Measurements from ENCODE around the gene ZNF777. TPM values are rescaled to one million over a fixed set of nuclear protein-coding genes. Genes with fewer than 3 reads are reported as not detected.
"Not testable (repeated sequence)": the region's sequence is repeated elsewhere in the genome, so short reads cannot be mapped to it uniquely, and the experiment has no call there.

Gene ZNF777
- total and polyA plus RNA-seq, 2 experiments from 2014 or later: 2.1 to 9.7 TPM

- Histone ChIP-seq H3K9me3 (ENCODE audit: low read depth) (no peaks in the 10 kb centered on the region), H3K4me1 (ENCODE audit: insufficient read depth) (no peaks in the 10 kb centered on the region), H4K20me1 (ENCODE audit: insufficient read depth) (no peaks in the 10 kb centered on the region), H3K27me3 (replicated peaks; ENCODE audit: insufficient read depth) (no peaks in the 10 kb centered on the region), H2AFZ (no peak overlapping the region), H3K9me2 (ENCODE audit: insufficient read depth) (no peaks in the 10 kb centered on the region), H3K4me2 (ENCODE audit: unreplicated experiment) (no peak overlapping the region), H3K79me2 (ENCODE audit: insufficient read depth) (no peaks in the 10 kb centered on the region), H3K27ac (no peak overlapping the region), H3K4me3 (no peak overlapping the region), H3K9ac (no peak overlapping the region), H3K36me3 (ENCODE audit: low read depth) (no peaks in the 10 kb centered on the region), H3F3A (ENCODE audit: insufficient read depth) (peaks cover 9% of the 10 kb centered on the region)
- TF ChIP-seq EZH2phosphoT487 (IDR thresholded peaks at IDR 0.05; ENCODE audit: insufficient read depth, low read depth): no peak
- no peak for DNase-seq
- 35 to 59% methylated on average over 3 of the region's 3 CpGs for WGBS, 2 experiments (ENCODE audit: low coverage in 1 of 2, low lambda C conversion rate in 2 of 2, missing lambda C conversion rate in 2 of 2)
- in situ Hi-C loops (cut with MboI): no loop called here
Observed at GRCh38 chr7:149420006-149420405, 40.9 kb downstream of the ZNF777 start.

DNA sequence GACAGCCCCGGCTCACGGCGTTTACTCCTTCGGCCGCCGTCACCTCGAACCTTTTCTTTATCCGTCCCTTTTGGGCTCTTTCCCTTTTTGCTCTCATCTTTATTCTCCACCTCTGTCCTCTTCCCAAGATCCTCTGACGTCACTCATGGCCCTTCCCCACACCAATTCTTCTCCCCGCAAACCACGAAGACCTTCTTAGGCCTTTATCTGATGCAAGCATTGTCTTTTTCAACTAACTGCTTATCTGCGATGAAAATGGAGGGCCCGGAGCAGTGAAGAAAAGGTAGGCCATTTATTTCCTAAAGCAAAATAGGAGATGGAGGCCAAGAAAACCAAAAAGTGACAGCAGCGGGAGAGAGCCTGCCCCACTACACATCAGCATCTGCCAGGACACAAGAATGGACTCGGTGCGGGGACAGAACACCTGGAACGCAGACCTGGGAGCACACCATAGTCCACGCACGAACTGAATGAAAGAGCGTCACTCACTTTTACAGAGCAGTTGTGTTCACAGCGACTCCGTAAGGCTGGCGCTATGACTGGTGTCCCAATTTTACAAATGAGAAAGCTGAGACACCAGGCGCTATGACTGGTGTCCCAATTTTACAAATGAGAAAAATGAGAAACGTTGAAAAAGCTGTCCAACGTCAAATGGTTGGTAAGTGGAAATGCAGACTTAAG lies 45.3 kb downstream of the ZNF777 start:
- H3K27me3 ChIP-seq (replicated peaks; ENCODE audit: insufficient read depth): no peaks in the 10 kb centered on the region
- H3F3A ChIP-seq (ENCODE audit: insufficient read depth): peaks cover 5% of the 10 kb centered on the region; the same call in 1 of the 2 replicates
- H2AFZ ChIP-seq: peak overlapping the region; percentile 65
- H4K20me1 ChIP-seq (ENCODE audit: insufficient read depth): no peaks in the 10 kb centered on the region
- H3K4me3 ChIP-seq: peak overlapping the region; percentile 18; the same call in 1 of the 2 replicates
- WGBS, 2 experiments (ENCODE audit: low coverage in 1 of 2, low lambda C conversion rate in 2 of 2, missing lambda C conversion rate in 2 of 2): 47 to 49% methylated on average over 26 of the region's 26 CpGs
- H3K9me2 ChIP-seq (ENCODE audit: insufficient read depth): no peaks in the 10 kb centered on the region
- DNase-seq: no peak
- H3K36me3 ChIP-seq (ENCODE audit: low read depth): no peaks in the 10 kb centered on the region
- no peak for TF ChIP-seq EZH2 (IDR thresholded peaks at IDR 0.05; ENCODE audit: insufficient read depth, poor library complexity, severe bottlenecking)
- no peak for TF ChIP-seq EZH2phosphoT487 (IDR thresholded peaks at IDR 0.05; ENCODE audit: insufficient read depth, low read depth)
- H3K9me3 ChIP-seq (ENCODE audit: low read depth): no peaks in the 10 kb centered on the region
- H3K4me2 ChIP-seq (ENCODE audit: unreplicated experiment): peak overlapping the region; percentile 68
- no peak overlapping the region for H3K9ac ChIP-seq
- peaks cover 5% of the 10 kb centered on the region for H3K4me1 ChIP-seq (ENCODE audit: insufficient read depth)
- no peak overlapping the region for H3K27ac ChIP-seq
- in situ Hi-C loops (cut with MboI): no loop called here
- H3K79me2 ChIP-seq (ENCODE audit: insufficient read depth): no peaks in the 10 kb centered on the region

DNA sequence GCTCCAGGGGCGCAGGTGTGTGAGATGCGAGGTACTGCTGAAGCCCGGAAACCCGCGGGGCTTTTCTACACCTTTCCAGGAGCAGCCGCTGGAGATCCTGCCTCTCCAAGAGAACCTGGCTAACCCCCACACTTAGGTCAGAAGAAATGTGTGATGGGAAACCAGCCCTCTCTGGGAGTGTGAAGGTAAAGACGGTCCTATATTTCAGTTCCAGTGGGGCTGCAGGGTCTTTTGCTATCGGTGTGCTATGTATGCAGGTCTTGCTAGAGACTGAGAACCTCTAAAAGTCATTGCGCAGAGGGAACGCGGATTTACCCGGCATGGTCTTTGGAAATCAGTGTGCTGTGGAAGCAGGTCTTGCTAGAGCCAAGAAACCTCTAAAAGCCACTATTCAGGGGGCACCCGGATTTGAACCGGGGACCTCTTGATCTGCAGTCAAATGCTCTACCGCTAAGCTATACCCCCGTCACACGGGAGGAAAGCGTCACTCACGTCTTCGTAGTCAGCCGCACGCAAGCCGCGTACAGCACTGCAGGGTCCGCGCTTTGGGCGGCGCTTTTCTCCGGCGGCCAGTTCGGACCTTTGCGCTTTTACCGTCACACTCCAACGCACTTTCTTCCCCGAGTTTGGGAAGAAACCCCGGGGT lies 46.0 kb downstream of the ZNF777 start:
- Histone ChIP-seq H3K9me3 (ENCODE audit: low read depth) (no peaks in the 10 kb centered on the region), H3K9me2 (ENCODE audit: insufficient read depth) (no peaks in the 10 kb centered on the region), H3K27me3 (replicated peaks; ENCODE audit: insufficient read depth) (no peaks in the 10 kb centered on the region), H3K36me3 (ENCODE audit: low read depth) (no peaks in the 10 kb centered on the region), H3K4me2 (ENCODE audit: unreplicated experiment) (peak overlapping the region; percentile 68), H3K9ac (no peak overlapping the region), H4K20me1 (ENCODE audit: insufficient read depth) (no peaks in the 10 kb centered on the region), H3K79me2 (ENCODE audit: insufficient read depth) (no peaks in the 10 kb centered on the region), H2AFZ (peak overlapping the region; percentile 65), H3F3A (ENCODE audit: insufficient read depth) (peaks cover 5% of the 10 kb centered on the region; the same call in 1 of the 2 replicates), H3K4me3 (peak overlapping the region; percentile 18; the same call in 1 of the 2 replicates), H3K4me1 (ENCODE audit: insufficient read depth) (peaks cover 5% of the 10 kb centered on the region), H3K27ac (no peak overlapping the region)
- WGBS, 2 experiments (ENCODE audit: low coverage in 1 of 2, low lambda C conversion rate in 2 of 2, missing lambda C conversion rate in 2 of 2): 3 to 4% methylated on average over 36 of the region's 36 CpGs
- in situ Hi-C loops (cut with MboI): no loop called here
- TF ChIP-seq EZH2 (IDR thresholded peaks at IDR 0.05; ENCODE audit: insufficient read depth, poor library complexity, severe bottlenecking) (no peak), EZH2phosphoT487 (IDR thresholded peaks at IDR 0.05; ENCODE audit: insufficient read depth, low read depth) (no peak)
- peak; percentile 55 for DNase-seq

- Histone ChIP-seq H3K4me3 (no peak overlapping the region), H3K4me1 (ENCODE audit: insufficient read depth) (peaks cover 5% of the 10 kb centered on the region), H3K27me3 (replicated peaks; ENCODE audit: insufficient read depth) (no peaks in the 10 kb centered on the region), H2AFZ (peak overlapping the region; percentile 65; the same call in 1 of the 2 replicates), H3F3A (ENCODE audit: insufficient read depth) (peaks cover 5% of the 10 kb centered on the region; the same call in 1 of the 2 replicates), H3K4me2 (ENCODE audit: unreplicated experiment) (peak overlapping the region; percentile 68), H4K20me1 (ENCODE audit: insufficient read depth) (no peaks in the 10 kb centered on the region), H3K9me2 (ENCODE audit: insufficient read depth) (no peaks in the 10 kb centered on the region), H3K9ac (no peak overlapping the region), H3K9me3 (ENCODE audit: low read depth) (no peaks in the 10 kb centered on the region), H3K27ac (no peak overlapping the region), H3K36me3 (ENCODE audit: low read depth) (no peaks in the 10 kb centered on the region), H3K79me2 (ENCODE audit: insufficient read depth) (no peaks in the 10 kb centered on the region)
- WGBS, 2 experiments (ENCODE audit: low coverage in 1 of 2, low lambda C conversion rate in 2 of 2, missing lambda C conversion rate in 2 of 2): 61 to 64% methylated on average over 5 of the region's 5 CpGs
- no peak for TF ChIP-seq EZH2 (IDR thresholded peaks at IDR 0.05; ENCODE audit: insufficient read depth, poor library complexity, severe bottlenecking)
- TF ChIP-seq EZH2phosphoT487 (IDR thresholded peaks at IDR 0.05; ENCODE audit: insufficient read depth, low read depth): no peak
- in situ Hi-C loops (cut with MboI): no loop called here
- DNase-seq: no peak
Observed at GRCh38 chr7:149414171-149414570, 46.7 kb downstream of the ZNF777 start.

GRCh38 chr7:149413083-149413482 lies 47.8 kb downstream of the ZNF777 start:
- in situ Hi-C loops (cut with MboI); H3K4me3 ChIP-seq; DNase-seq; H3K36me3 ChIP-seq (ENCODE audit: low read depth); H4K20me1 ChIP-seq (ENCODE audit: insufficient read depth); H3K27ac ChIP-seq; H2AFZ ChIP-seq; H3K79me2 ChIP-seq (ENCODE audit: insufficient read depth); H3F3A ChIP-seq (ENCODE audit: insufficient read depth); H3K9me3 ChIP-seq (ENCODE audit: low read depth); H3K27me3 ChIP-seq (replicated peaks; ENCODE audit: insufficient read depth); H3K9me2 ChIP-seq (ENCODE audit: insufficient read depth); H3K4me2 ChIP-seq (ENCODE audit: unreplicated experiment); H3K9ac ChIP-seq; H3K4me1 ChIP-seq (ENCODE audit: insufficient read depth): not testable (repeated sequence)
- WGBS, 2 experiments (ENCODE audit: low coverage in 1 of 2, low lambda C conversion rate in 2 of 2, missing lambda C conversion rate in 2 of 2): 44 to 49% methylated on average over 3 of the region's 3 CpGs

Measured in GM23248 (cell line).